ENCODE results near the gene COL23A1.
A peak's percentile ranks its signal among the peaks of the same experiment; 100 is the strongest.
"Not testable (repeated sequence)": the region's sequence is repeated elsewhere in the genome, so short reads cannot be mapped to it uniquely, and the experiment has no call there.

Gene COL23A1

GRCh38 chr5:178378527-178379484, 211.4 kb downstream of the COL23A1 start:
- DNase-seq (ENCODE audit: low spot score) = no peak

GRCh38 chr5:178377583-178378270, 212.5 kb downstream of the COL23A1 start:
- DNase-seq (ENCODE audit: low spot score) = no peak

GRCh38 chr5:178376921-178377582, 213.1 kb downstream of the COL23A1 start:
- DNase-seq (ENCODE audit: low spot score) = peak; percentile 30

- DNase-seq (ENCODE audit: low spot score) = no peak
Observed at GRCh38 chr5:178375348-178375747, 214.8 kb downstream of the COL23A1 start.

- DNase-seq (ENCODE audit: low spot score) = no peak
Observed at GRCh38 chr5:178373711-178374110, 216.5 kb downstream of the COL23A1 start.

GRCh38 chr5:178372142-178372571, 218.0 kb downstream of the COL23A1 start:
- no peak for DNase-seq (ENCODE audit: low spot score)

- DNase-seq (ENCODE audit: low spot score) = no peak
Observed at GRCh38 chr5:178371362-178372111, 218.7 kb downstream of the COL23A1 start.

- no peak for DNase-seq (ENCODE audit: low spot score)
Observed at GRCh38 chr5:178370102-178370501, 220.1 kb downstream of the COL23A1 start.

GRCh38 chr5:178369469-178369868, 220.7 kb downstream of the COL23A1 start:
- not testable (repeated sequence) for DNase-seq (ENCODE audit: low spot score)

DNA sequence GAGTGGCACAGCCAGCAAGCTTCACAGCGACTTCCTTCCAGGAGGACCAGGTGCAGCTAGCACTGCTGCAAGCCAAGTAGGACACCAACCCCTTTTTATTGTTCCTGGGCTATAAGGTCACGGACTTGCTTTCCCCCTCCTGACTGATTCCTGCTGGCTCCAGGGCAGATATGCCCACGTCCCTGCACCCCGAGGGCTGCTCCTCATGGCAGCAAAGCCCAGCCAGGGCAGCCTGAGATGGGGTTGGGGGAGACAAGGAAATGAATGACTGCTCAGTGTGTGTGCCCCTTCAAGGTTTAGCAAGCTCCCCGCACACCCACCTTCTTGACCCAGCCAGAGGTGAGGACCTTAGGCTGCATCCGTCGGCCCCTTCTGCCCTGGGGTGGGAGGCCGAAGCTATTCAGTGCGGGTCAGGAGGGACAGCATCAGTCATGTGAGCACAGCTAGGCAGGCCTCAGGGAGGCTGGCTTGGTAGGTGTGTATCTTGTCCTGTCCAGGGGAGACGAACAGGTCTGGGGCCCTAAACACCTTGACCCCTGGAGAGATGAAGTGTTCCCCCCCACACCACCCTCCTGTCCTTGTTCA, 221.4 kb downstream of the COL23A1 start:
- DNase-seq (ENCODE audit: low spot score) = no peak

DNA sequence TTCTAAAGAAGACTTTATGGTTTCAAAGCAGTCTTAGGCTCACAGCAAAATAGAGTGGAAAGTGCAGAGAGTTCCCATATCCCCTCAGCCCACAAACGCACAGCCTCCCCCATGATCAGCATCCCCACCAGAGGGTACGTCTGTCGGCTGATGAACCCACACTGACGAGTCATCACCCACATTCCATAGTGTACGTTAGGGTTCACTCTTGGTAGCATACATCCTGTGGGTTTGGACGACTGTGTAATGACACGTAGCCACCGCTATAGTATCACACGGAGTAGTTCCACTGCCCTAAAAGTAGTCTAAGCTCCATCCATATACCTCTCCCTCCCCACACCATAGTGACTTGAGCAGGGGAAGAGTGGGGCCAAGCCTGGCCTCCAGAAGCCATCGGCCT, 221.9 kb downstream of the COL23A1 start:
- no peak for DNase-seq (ENCODE audit: low spot score)

DNA sequence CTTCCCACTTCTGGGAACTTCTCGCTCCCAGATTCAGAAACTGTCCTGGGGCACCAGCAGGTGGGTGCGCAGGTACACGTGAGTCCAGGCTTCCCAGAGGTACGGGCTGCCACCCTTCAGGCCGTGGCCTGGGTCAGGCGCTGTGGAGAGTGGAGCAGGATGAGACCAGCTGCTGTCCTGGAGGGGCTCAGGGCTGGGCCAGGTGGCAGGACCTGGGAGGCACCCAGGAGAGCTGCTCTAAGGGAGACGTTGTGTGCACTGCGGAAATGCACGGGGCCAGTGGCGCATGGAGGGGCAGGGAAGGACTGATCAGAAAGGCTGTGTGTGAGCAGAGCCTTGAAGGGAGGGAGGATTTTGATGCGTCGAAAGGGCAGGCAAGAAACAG, 222.5 kb downstream of the COL23A1 start:
- no peak for DNase-seq (ENCODE audit: low spot score)

DNA sequence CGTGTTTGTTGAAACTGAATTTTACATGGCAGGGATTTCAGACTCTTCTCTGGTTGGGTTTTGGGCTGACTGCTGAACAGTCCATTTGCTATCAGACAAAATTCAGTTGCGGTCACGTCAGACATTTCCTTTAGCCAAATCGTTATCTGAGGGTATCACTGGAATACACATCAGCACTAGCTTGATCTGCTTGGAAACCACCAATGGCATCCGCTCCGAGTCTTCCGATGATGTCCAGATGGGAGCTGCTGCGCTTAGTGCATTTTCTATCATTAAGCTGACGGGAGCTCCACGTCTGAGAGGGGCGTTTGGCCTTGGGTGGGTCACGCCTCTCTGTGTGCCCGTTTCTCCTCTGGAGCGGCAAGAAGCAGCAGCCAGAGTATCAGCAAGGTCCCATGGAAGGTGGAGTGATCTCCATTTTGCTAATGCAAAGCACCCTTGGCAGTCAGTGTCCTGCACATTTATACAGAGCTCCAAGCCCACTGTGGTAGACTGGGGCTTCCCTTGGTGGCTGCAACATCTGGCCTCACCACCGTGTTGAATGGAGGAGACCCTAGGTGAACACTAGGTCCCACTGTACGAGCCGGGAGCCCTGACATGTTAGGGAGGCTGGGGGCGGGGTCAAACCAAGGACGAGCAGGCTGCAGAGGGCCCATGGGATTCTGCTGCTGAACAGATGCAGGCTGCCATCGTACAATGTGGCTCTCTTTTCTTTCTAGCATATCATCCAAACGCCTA, 223.0 kb downstream of the COL23A1 start:
- DNase-seq (ENCODE audit: low spot score) = no peak

DNA sequence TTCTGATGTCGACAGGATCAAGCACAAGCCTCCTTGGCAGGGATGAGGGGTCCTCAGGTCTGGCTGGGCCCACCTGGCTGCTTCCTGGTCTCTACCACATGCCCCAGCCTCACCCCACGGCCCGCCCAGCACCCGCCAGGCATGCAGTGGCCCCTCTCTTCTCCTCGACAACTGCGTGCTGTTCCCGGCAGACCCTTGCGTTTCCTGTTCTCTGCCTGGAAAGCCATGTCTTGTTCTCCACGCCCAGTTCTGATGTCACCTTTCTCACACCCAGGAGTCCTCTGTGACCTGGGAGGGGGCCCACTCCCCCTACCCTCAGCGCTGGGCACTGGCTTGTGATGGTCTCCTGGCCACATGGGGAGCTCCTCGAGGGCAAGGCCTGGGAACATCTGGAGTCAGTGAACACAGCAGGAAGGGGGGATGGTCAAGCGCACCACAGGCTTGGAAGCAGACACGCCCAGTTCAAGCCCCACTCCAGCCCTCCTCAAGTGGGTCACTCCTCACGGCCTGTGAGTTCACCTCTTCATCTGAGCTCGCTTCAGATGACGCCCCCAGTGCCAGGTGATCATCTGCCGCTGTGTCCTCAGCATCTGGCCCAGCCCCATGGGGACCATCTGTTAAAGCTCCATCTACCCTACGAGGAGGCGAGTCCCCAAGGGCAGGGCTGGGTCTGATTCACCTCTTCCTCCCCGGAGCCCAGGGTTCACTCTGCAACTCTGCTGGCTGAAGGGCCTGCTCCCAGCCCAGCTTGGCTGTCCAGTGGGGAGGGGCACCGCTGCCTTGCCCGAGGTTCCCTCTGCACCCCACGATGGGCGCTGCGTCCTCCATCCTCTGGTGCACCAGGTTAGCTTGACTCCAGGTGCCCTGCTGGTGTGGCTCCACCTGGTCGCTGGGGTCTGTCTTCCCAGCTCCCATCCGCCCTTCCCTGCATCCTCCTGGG, 224.4 kb downstream of the COL23A1 start:
- no peak for DNase-seq (ENCODE audit: low spot score)

DNA sequence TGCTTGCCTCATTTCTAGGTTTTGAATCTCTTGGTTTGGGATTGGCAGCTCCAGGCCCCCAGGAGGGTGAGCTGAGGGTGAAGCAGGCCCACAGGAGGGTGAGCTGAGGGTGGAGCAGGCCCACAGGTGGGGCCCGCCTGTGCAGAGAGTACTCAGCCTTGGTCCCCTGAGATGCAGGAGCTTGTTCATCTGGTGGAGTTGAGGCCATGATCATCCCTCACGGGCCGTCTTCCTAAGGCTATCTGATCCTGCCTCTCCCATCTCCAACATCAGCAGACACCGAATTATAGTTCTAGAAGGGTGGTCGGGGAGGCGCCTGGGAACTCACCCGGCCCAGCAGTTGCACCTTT, 225.9 kb downstream of the COL23A1 start:
- no peak for DNase-seq (ENCODE audit: low spot score)

- DNase-seq (ENCODE audit: low spot score) = no peak
Observed at GRCh38 chr5:178363501-178364325, 226.5 kb downstream of the COL23A1 start.

- DNase-seq (ENCODE audit: low spot score) = no peak
Observed at GRCh38 chr5:178361657-178362445, 228.3 kb downstream of the COL23A1 start.

GRCh38 chr5:178360926-178361235, 229.3 kb downstream of the COL23A1 start:
- no peak for DNase-seq (ENCODE audit: low spot score)
